T-helper 17 cell (primary cell): Measurements from ENCODE around the gene ZDHHC8. TPM values are rescaled to one million over a fixed set of nuclear protein-coding genes. Genes with fewer than 3 reads are reported as not detected.

Experiments
- ATAC-seq: fragments of 150-1000 bp; cut with Tn5 transposase; 2 replicates; pipeline ENCODE4 v1.10.0; 2021; ENCODE audit warnings: mild to moderate bottlenecking, moderate library complexity
- DNase-seq, 3 donors: peaks; one replicate each; pipeline versions ENCODE4 v3.0.0 to v3.0.0-alpha.2; 2020 to 2021
- H3K9me3 ChIP-seq: one replicate; pipeline ENCODE4 v1.7.0; 2013; ENCODE audit warnings: low read length, mild to moderate bottlenecking; ENCODE audit not compliant: control insufficient read depth, poor library complexity, severe bottlenecking
- H3K27ac Mint-ChIP-seq: one replicate; pipeline ENCODE4 v1.8.0; 2022; ENCODE audit warnings: mild to moderate bottlenecking, moderate library complexity, mixed read lengths
- H3K27me3 Mint-ChIP-seq: one replicate; pipeline ENCODE4 v1.8.0; 2022; ENCODE audit warnings: mixed read lengths
- H3K36me3 Mint-ChIP-seq: one replicate; pipeline ENCODE4 v1.8.0; 2022; ENCODE audit warnings: low read depth, mixed read lengths
- H3K4me1 Mint-ChIP-seq: one replicate; pipeline ENCODE4 v1.8.0; 2022; ENCODE audit warnings: mild to moderate bottlenecking, mixed read lengths
- H3K4me3 Mint-ChIP-seq: one replicate; pipeline ENCODE4 v1.8.0; 2022; ENCODE audit warnings: mild to moderate bottlenecking, moderate library complexity, mixed read lengths
- total RNA-seq, 4 donors: library from RNA in 2 of 4; stranded (reverse) in 2 of 4; gene quantifications; one replicate each; pipeline ENCODE4 v1.2.3 and lab custom pipeline; 2022 to 2026

The ZDHHC8 gene
- total RNA-seq, 2 donors from 2014 or later, result 60.1 to 75.8 TPM

DNA sequence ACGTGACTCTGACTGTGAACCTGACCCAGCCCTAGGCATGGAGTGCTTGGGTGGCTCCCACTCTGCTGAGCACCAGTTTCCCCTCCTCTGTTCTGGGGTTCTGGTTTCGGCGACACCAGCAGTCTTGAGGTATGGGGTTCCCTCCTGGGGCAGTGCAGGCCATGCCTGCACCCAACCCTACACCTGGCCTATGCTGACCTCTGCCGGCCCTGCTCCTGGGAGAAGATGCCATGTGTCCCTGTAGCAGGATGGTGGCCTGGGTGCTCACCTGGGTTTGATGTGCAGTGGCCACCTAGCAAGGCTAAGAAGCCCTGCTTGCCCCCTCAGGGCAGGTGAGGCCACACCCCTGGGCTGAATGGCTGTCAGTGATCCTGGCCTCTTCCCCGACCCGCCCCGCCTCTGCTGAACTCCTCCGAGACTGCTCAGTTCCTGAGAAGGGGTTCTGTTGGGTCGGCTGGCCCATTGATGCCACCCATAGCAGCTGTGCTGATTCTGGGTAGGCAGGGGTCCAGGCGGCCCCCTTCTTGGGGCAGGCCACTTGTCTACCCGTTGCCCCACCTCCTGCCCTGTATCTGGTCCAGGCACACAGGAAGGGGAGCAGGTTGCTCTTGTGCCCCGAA is 2.4 kb downstream of the ZDHHC8 start:
- H3K4me1 Mint-ChIP-seq, result peaks cover 21% of the 10 kb centered on the region
- DNase-seq, result no peak
- H3K27ac Mint-ChIP-seq, result no peak overlapping the region

DNA sequence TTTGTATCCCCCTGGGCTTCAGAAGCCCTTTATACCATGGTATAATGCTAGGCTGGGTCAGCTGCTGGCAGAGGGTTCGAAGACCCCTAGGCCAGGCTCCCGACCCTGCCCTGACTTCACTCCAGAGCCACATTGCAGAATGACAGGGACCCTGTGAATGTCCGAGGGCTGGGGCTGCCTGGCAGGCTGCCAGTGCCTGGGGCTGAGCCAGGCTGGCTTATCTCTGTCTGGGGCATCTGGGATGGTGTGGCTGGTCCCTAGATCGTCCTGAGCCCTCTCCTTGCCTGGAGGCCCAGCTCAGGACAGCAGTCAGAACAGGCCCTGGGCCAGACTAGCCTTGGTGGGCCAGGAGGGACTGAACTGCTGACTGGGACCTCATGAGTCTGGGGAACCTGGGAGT is 3.7 kb downstream of the ZDHHC8 start:
- no peaks in the 10 kb centered on the region for H3K9me3 ChIP-seq
- Mint-ChIP-seq H3K27ac (no peak overlapping the region), H3K27me3 (no peaks in the 10 kb centered on the region), H3K36me3 (peaks cover 2% of the 10 kb centered on the region), H3K4me3 (no peak overlapping the region), H3K4me1 (peaks cover 20% of the 10 kb centered on the region)
- ATAC-seq, result no peak
- DNase-seq, result no peak

More for the DNA sequence above, 2.4 kb downstream of the ZDHHC8 start:
- no peak for ATAC-seq
- no peaks in the 10 kb centered on the region for H3K27me3 Mint-ChIP-seq
- no peaks in the 10 kb centered on the region for H3K36me3 Mint-ChIP-seq
- H3K4me3 Mint-ChIP-seq, result peak overlapping the region; percentile 63
- no peaks in the 10 kb centered on the region for H3K9me3 ChIP-seq

GRCh38 chr22:20135806-20136602 is 4.4 kb downstream of the ZDHHC8 start:
- peaks cover 20% of the 10 kb centered on the region for H3K4me1 Mint-ChIP-seq
- H3K36me3 Mint-ChIP-seq, result peaks cover 2% of the 10 kb centered on the region
- H3K27ac Mint-ChIP-seq, result no peak overlapping the region
- no peaks in the 10 kb centered on the region for H3K9me3 ChIP-seq
- H3K27me3 Mint-ChIP-seq, result no peaks in the 10 kb centered on the region
- DNase-seq (no peak), ATAC-seq (no peak)
- H3K4me3 Mint-ChIP-seq, result no peak overlapping the region

DNA sequence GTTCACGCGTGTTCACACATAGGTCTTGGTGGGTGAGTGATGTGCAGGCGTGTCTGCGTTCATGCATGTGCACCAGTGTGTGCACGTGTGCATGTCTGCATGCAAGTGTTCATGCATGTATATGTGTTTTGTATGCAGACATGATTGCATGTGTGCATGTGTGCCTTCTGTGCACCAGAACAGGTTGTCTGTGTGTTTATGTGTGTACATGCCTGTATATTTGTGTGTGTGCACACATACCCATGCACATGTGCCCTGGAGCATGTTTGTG is 4.9 kb downstream of the ZDHHC8 start:
- H3K27me3 Mint-ChIP-seq, result no peaks in the 10 kb centered on the region

DNA sequence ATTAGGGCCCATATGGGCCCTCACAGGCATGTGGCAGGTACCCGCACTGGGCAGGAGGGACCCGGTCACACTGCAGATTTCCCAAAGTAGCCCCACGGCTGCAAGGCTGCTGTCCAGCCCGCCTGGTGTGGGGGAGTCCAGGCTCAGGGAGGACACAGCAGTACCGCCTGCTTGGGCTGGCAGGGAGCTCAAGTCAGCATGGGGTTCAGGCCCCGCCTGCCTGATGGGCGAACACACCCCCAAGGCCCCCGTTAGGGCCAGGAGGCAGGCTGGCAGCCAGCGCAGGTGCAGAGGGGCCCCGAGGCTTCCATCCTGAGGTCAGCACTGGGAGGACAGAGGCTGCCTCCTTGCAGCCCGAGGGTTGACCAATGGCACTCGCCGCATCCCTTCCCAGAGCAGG is 5.5 kb downstream of the ZDHHC8 start:
- DNase-seq (no peak), ATAC-seq (no peak)
- Mint-ChIP-seq H3K27ac (no peak overlapping the region), H3K36me3 (peaks cover 2% of the 10 kb centered on the region), H3K4me1 (peaks cover 20% of the 10 kb centered on the region), H3K27me3 (no peaks in the 10 kb centered on the region), H3K4me3 (no peak overlapping the region)
- H3K9me3 ChIP-seq, result no peaks in the 10 kb centered on the region

More for the DNA sequence above, 4.9 kb downstream of the ZDHHC8 start:
- H3K9me3 ChIP-seq, result no peaks in the 10 kb centered on the region
- H3K27ac Mint-ChIP-seq, result no peak overlapping the region
- ATAC-seq (no peak), DNase-seq (no peak)
- H3K36me3 Mint-ChIP-seq, result peaks cover 2% of the 10 kb centered on the region
- H3K4me1 Mint-ChIP-seq, result peaks cover 20% of the 10 kb centered on the region
- no peak overlapping the region for H3K4me3 Mint-ChIP-seq

DNA sequence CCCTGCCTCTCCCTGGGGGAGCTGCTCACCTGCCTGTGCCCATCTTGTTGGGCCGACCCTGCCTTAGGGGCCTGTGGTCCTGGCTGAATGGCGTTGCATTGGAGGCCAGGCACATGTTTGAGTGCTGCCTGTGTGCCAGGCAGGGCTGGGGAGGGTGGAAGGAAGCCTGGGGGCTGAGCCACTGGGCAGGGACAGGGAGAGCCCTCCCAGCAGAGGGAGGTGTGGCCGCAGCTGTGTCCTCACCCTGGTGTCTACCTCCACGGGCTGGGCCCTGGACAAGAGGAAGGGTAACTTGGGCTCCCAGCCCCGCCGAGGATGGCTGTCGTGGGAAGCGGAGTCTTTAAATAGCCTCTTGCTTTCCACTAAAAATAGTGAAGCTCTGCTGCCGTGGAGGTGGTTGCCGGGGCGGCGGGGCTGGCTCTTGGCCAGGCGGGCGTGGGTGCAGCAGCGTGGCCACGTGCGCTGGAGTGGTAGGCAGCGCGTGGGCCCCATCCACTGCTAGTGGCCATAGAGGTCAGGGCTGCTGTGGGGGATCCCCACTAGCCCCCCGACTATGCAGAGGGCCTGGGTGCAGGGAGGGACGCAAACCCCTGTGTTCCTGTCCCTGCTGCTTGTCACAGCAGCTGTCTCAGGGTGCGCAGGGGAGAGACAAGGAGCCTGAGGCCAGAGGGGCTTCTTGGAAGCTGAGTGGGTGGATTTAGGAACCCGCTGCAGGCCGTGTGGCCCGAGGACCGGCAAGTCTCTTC is 6.2 kb downstream of the ZDHHC8 start:
- Mint-ChIP-seq H3K27ac (no peak overlapping the region), H3K4me3 (no peak overlapping the region), H3K27me3 (no peaks in the 10 kb centered on the region), H3K36me3 (peaks cover 2% of the 10 kb centered on the region), H3K4me1 (peaks cover 20% of the 10 kb centered on the region)
- no peak for DNase-seq
- ATAC-seq, result no peak
- H3K9me3 ChIP-seq, result no peaks in the 10 kb centered on the region

DNA sequence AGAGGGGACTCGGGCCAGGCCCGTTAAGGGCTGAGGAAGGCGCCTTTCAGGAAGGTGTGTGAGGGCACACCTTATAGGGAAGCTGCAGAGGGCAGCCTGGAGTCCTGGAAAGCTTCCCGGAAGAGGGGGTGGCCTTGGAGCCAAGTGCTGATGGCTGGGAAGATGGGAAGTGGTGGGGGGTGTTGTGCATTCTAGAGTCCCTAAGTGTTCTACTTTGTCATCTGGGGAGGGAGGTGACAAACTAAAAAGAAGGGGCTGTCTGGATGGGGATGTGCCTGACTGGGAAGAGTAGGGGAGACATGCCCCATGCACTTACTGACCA is 6.8 kb downstream of the ZDHHC8 start:
- ATAC-seq, result no peak
- Mint-ChIP-seq H3K36me3 (peaks cover 2% of the 10 kb centered on the region), H3K4me1 (peaks cover 20% of the 10 kb centered on the region), H3K27me3 (no peaks in the 10 kb centered on the region), H3K4me3 (no peak overlapping the region), H3K27ac (no peak overlapping the region)
- DNase-seq, result no peak
- H3K9me3 ChIP-seq, result no peaks in the 10 kb centered on the region

- Mint-ChIP-seq H3K4me3 (no peak overlapping the region), H3K4me1 (peaks cover 17% of the 10 kb centered on the region), H3K27me3 (no peaks in the 10 kb centered on the region), H3K36me3 (peaks cover 2% of the 10 kb centered on the region), H3K27ac (no peak overlapping the region)
- DNase-seq, result no peak
- H3K9me3 ChIP-seq, result no peaks in the 10 kb centered on the region
- ATAC-seq, result no peak
Measured at GRCh38 chr22:20138868-20139267, 7.3 kb downstream of the ZDHHC8 start.

- no peaks in the 10 kb centered on the region for H3K27me3 Mint-ChIP-seq
- no peak overlapping the region for H3K27ac Mint-ChIP-seq
Measured at GRCh38 chr22:20139391-20140106, 7.9 kb downstream of the ZDHHC8 start.

DNA sequence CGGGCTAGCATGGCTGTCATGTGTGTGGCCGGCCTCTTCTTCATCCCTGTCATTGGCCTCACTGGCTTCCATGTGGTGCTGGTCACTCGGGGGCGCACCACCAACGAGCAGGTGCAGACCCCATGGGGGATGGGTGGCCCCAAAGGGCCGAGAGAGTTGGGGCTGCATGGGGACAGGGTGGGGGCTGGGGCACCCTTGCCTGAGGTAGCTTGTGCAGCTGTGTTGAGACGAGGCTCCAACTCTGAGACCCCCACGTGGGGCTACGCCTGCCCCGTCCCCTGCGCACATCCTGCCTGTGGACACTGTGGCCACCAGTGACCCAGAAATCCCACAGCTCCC is 8.5 kb downstream of the ZDHHC8 start:
- H3K27me3 Mint-ChIP-seq, result no peaks in the 10 kb centered on the region
- H3K4me1 Mint-ChIP-seq, result peaks cover 16% of the 10 kb centered on the region
- no peak overlapping the region for H3K4me3 Mint-ChIP-seq
- H3K27ac Mint-ChIP-seq, result no peak overlapping the region
- no peaks in the 10 kb centered on the region for H3K9me3 ChIP-seq
- H3K36me3 Mint-ChIP-seq, result peaks cover 2% of the 10 kb centered on the region
- no peak for ATAC-seq
- no peak for DNase-seq

More at GRCh38 chr22:20139391-20140106, 7.9 kb downstream of the ZDHHC8 start:
- no peak for DNase-seq
- Mint-ChIP-seq H3K4me3 (no peak overlapping the region), H3K4me1 (peaks cover 16% of the 10 kb centered on the region), H3K36me3 (peaks cover 2% of the 10 kb centered on the region)
- no peak for ATAC-seq
- no peaks in the 10 kb centered on the region for H3K9me3 ChIP-seq

- H3K36me3 Mint-ChIP-seq, result peaks cover 2% of the 10 kb centered on the region
- ATAC-seq, result no peak
- H3K9me3 ChIP-seq, result no peaks in the 10 kb centered on the region
- no peak for DNase-seq
- no peak overlapping the region for H3K27ac Mint-ChIP-seq
- H3K4me3 Mint-ChIP-seq, result no peak overlapping the region
- no peaks in the 10 kb centered on the region for H3K27me3 Mint-ChIP-seq
- peaks cover 16% of the 10 kb centered on the region for H3K4me1 Mint-ChIP-seq
Measured at GRCh38 chr22:20140521-20140964, 8.9 kb downstream of the ZDHHC8 start.

DNA sequence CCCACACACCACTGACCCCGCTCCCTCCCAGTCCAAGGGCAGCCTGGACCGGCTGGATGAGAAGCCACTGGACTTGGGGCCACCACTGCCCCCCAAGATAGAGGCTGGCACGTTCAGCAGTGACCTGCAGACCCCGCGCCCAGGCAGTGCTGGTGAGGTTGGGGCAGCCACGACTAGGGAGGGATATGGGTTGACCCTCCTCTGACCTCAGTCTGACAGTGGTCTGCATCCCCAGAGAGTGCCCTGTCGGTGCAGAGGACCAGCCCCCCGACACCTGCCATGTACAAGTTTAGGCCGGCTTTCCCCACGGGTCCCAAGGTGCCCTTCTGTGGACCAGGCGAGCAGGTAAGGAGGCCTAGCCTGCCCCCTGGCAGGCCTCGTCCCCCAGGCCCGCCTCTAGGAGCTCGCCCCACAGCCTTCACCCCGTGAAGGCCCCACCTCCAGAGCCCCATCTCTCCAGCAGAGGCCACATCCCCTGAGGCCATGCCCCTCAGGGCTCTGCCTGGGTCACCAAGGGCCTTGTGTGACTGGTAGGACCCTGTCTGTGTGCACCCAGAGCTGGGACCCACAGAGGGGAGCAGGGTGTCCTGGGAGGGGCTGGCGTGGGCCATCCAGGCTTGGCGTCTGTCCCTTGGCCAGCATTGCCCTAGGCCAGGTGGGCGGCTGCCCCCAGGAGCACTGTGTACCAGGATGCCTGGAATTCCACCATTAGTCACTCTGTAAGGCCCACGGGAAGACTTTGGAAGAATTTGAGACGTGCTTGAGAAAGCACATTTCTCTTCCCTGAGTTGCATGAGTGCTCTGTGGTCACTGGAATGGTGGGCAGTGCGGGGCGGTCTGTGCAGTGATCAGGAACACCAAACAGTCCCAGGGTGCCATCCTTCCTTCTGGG is 9.8 kb downstream of the ZDHHC8 start:
- Mint-ChIP-seq H3K27ac (no peak overlapping the region), H3K4me3 (no peak overlapping the region), H3K36me3 (peaks cover 2% of the 10 kb centered on the region), H3K27me3 (no peaks in the 10 kb centered on the region), H3K4me1 (peaks cover 13% of the 10 kb centered on the region)
- no peaks in the 10 kb centered on the region for H3K9me3 ChIP-seq
- no peak for DNase-seq
- ATAC-seq, result no peak
